Liver (tissue), 3 donors: ENCODE data around the gene KIF26B.

Source experiments
- EGR1 ChIP-seq, 2 donors: IDR thresholded peaks; 2 replicates each; pipeline ENCODE4 v1.6.1; 2016 to 2018; ENCODE audit warnings: antibody characterized with exemption in 2 of 2, low read depth in 2 of 2
- GABPA ChIP-seq, 2 donors: IDR thresholded peaks in 1 of 2; conservative IDR thresholded peaks in 1 of 2; 2 replicates each; pipeline ENCODE4 v1.6.1; 2016; ENCODE audit warnings: antibody characterized with exemption in 2 of 2, mild to moderate bottlenecking in 1 of 2, moderate library complexity in 1 of 2
- HNF4A ChIP-seq, 2 donors: conservative IDR thresholded peaks; 2 replicates each; pipeline ENCODE4 v1.6.1; 2016; ENCODE audit warnings: antibody characterized with exemption in 2 of 2, mild to moderate bottlenecking in 2 of 2
- JUND ChIP-seq, 2 donors: IDR thresholded peaks; 2 replicates each; pipeline ENCODE4 v1.6.1; 2016; ENCODE audit warnings: antibody characterized with exemption in 2 of 2
- NR2F2 ChIP-seq: IDR thresholded peaks from 2 replicates; pipeline ENCODE4 v1.6.1; 2016; ENCODE audit warnings: antibody characterized with exemption
- RAD21 ChIP-seq, 2 donors: IDR thresholded peaks; 2 replicates each; pipeline ENCODE4 v1.6.1; 2016; ENCODE audit warnings: antibody characterized with exemption in 2 of 2, mild to moderate bottlenecking in 2 of 2
- TAF1 ChIP-seq: conservative IDR thresholded peaks from 2 replicates; pipeline ENCODE4 v1.6.1; 2016; ENCODE audit warnings: antibody characterized with exemption, mild to moderate bottlenecking
- YY1 ChIP-seq: IDR thresholded peaks from 2 replicates; pipeline ENCODE4 v1.6.1; 2016; ENCODE audit warnings: antibody characterized with exemption, mild to moderate bottlenecking
- TF ChIP-seq, protein P1 (sequence below): fragments of 150-350 bp; IDR thresholded peaks from 2 replicates; pipeline ENCODE4 v1.5.1; 2017; ENCODE audit warnings: improper control_type of control experiment, low read depth, low read length; ENCODE audit not compliant: missing input control
- TF ChIP-seq, protein P2 (sequence below): IDR thresholded peaks from 2 replicates; pipeline ENCODE4 v1.6.1; 2016; ENCODE audit warnings: antibody characterized with exemption
- TF ChIP-seq, protein P3 (sequence below): IDR thresholded peaks from 2 replicates; pipeline ENCODE4 v1.6.1; 2016; ENCODE audit warnings: antibody characterized with exemption
- donor health status: healthy.
- donor health status: healthy.

DNA sequence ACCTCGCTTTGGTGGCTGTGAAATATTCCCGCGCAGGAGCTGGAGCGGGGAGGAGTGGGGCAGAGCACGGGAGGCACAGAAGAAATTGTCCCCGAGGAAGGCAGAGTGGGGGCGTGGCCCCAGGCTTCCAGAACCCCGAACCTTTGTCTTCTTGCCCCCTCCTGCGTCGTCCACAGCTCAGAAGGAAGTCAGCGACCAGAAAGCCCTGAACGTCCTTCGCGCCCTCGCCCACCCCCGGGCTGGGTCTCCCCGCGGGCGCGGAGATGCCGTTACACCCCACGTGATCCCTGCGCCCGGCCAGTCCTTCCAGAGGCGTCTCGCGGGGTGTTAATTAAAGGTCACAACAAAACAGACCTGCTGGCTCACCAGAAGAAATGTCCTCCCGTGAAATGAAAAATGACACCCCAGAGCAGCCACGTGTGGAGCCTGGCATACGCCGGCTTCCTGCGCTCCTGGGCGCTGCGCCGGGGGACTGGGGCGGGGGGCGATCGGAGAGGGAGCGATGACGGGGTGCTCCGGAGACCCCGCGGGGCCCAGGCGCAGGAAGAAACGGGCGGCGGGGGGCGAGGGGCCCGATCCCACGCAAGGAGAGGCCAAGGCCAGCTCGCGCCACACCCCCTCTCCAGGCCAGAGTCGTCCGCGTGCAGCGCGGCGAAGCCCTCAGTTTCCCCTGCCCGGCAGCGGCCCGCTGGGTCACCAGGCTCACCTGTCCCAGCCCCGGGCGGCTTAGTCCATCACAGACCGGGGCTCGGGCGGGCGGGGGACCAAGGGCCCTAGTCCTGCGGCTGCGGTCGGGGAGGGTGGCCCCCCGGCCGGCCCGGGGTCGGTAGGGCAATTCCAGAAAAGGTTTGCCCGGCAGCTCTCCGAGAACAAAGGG, 995 bp upstream of the KIF26B start:
- no peak for TF ChIP-seq RAD21 (IDR thresholded peaks at IDR 0.05)
- TF ChIP-seq HNF4A (conservative IDR thresholded peaks at IDR 0.05), result no peak
- TF ChIP-seq, protein P1, sequence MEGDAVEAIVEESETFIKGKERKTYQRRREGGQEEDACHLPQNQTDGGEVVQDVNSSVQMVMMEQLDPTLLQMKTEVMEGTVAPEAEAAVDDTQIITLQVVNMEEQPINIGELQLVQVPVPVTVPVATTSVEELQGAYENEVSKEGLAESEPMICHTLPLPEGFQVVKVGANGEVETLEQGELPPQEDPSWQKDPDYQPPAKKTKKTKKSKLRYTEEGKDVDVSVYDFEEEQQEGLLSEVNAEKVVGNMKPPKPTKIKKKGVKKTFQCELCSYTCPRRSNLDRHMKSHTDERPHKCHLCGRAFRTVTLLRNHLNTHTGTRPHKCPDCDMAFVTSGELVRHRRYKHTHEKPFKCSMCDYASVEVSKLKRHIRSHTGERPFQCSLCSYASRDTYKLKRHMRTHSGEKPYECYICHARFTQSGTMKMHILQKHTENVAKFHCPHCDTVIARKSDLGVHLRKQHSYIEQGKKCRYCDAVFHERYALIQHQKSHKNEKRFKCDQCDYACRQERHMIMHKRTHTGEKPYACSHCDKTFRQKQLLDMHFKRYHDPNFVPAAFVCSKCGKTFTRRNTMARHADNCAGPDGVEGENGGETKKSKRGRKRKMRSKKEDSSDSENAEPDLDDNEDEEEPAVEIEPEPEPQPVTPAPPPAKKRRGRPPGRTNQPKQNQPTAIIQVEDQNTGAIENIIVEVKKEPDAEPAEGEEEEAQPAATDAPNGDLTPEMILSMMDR, result no peak
- TF ChIP-seq GABPA (IDR thresholded peaks at IDR 0.05 in 1 of 2, conservative IDR thresholded peaks at IDR 0.05 in 1 of 2), result no peak
- TF ChIP-seq, protein P2, sequence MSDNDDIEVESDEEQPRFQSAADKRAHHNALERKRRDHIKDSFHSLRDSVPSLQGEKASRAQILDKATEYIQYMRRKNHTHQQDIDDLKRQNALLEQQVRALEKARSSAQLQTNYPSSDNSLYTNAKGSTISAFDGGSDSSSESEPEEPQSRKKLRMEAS, result no peak
- TF ChIP-seq TAF1, result no peak
- TF ChIP-seq, protein P3, sequence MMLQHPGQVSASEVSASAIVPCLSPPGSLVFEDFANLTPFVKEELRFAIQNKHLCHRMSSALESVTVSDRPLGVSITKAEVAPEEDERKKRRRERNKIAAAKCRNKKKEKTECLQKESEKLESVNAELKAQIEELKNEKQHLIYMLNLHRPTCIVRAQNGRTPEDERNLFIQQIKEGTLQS, result no peak
- no peak for TF ChIP-seq EGR1 (IDR thresholded peaks at IDR 0.05; ENCODE audit: low read depth in 2 of 2)
- no peak for TF ChIP-seq YY1
- TF ChIP-seq JUND (IDR thresholded peaks at IDR 0.05), result no peak
- TF ChIP-seq NR2F2, result no peak
